Activated CD8-positive, alpha-beta memory T cell treated with anti-CD3 and anti-CD28 coated beads for 24 hours (primary cell): Measurements from ENCODE around the gene APH1A.
"Not testable (repeated sequence)": the region's sequence is repeated elsewhere in the genome, so short reads cannot be mapped to it uniquely, and the experiment has no call there.

Experiments used
- DNase-seq: peaks from one replicate; pipeline ENCODE4 v3.0.0-alpha.2; 2020

APH1A gene

DNA sequence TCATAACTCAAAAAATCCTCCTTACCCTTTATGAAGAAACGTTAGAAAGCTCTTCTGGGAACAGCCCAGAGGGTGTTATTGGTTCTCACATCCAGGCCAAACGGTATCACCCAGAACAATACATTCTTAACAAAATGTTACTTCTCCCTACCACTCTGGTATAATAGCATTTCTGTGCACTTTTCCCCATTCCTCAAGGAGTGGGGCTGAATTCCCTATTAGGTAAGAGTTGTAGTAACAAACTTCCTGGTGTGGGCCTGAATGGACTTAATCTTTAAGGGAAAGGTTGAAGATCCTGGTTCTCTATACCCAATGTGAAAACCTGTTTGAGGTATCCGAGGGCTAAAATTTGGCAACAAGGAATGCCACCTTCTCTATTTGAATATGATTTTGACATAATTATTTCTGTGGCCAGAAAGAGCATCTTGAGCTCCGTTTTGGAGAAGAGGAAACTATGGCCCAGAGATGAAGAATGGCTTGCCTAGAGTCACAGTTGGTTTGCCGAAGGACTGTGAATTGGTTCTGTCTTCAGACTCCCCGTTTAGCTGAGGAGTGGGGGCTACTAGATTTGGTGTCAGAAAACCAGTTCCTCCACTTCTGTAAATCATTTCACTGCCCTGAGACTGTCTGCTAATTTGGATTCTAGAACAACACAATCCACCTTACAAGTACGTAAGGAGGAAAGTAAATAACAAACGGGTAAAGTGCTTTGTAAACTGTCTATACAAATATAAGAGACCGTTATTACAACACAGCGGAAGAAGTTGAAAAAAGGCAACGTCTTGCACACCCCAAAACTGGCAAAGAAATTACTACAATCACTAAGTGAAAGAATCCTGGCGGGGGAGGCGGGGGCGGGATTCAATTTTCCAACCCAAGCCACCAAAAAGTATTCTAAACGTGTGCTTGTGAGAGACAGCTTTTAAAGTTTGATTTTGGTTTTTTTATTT is 35.2 kb downstream of the APH1A start:
- DNase-seq, result peak; percentile 73

DNA sequence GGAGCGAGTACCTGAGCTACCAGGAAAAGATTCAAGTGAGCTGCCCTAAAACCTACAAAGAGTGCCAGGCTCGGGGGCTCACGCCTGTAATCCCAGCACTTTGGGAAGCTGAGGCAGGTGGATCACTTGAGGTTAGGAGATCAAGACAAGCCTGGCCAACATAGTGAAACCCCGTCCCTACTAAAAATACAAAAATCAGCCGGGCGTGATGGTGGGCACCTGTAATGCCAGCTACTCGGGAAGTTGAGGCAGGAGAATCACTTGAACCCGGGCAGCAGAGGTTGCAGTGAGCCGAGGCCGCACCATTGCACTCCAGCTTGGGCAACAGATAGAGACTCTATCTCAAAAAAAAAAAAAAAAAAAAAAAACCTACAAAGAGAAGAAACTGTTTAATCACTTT is 35.9 kb downstream of the APH1A start:
- not testable (repeated sequence) for DNase-seq

DNA sequence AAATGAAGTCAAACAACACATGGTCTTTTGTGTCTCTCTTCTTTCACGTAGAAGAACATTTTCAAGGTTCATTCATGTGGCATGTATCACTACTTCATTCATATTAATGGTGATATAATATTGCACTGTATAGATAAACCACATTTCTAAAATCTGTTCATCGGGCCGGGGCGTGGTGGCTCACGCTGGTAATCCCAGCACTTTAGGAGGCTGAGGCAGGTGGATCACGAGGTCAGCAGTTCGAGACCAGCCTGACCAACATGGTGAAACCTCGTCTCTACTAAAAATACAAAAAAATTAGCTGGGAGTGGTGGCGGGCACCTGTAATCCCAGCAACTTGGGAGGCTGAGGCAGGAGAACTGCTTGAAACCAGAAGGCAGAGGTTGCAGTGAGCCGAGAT is 40.6 kb downstream of the APH1A start:
- DNase-seq, result not testable (repeated sequence)

DNA sequence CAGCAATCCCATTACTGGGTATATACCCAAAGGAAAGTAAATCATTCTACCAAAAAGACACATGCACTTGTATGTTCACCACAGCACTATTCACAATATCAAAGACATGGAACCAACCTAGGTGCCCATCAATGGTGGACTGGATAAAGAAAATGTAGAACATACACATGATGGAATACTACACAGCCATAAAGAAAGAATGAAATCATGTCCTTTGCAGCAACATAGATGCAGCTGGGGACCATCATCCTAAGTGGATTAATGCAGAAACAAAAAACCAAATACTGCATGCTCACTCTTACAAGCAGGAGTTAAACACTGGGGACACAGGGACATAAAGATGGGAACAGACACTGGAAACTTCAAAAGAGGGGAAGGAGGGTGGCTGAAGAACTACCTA is 41.6 kb downstream of the APH1A start:
- no peak for DNase-seq

DNA sequence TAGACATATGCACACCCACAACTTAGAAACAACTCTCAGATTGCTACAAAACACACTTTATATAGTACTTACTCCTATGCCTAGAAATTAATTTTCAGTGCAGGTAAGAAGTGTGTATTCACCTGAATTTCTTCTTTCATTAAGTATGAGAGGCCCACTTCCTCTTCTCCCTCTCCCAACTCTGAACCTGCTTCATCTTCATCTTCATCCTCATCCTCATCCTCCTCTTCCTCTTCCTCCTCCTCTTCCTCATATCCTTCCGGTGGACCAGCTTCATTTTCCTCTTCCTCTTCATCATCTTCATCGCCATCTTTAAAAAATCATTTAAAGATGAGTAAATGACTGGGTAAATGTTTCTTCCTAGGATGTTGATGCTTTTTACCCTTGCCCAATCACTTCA is 42.3 kb downstream of the APH1A start:
- no peak for DNase-seq

DNA sequence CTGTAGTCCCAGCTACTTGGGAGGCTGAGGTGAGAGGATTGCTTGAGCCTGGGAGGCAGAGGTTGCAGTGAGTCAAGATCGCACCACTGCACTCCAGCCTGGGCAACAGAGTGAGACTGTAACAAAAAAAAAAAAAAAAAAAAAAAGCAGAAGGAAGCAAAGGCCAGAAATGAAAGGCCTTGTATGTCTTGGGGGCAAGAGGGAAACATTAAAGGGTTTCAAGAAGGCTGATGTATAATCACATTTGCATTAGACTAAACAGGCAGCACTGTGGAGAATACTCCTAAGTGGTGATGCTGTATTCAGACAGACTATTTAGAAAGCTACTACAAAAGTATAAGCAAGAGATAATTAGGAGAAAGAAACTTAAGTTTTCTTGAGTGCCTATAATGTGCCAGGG is 43.3 kb downstream of the APH1A start:
- DNase-seq, result no peak

DNA sequence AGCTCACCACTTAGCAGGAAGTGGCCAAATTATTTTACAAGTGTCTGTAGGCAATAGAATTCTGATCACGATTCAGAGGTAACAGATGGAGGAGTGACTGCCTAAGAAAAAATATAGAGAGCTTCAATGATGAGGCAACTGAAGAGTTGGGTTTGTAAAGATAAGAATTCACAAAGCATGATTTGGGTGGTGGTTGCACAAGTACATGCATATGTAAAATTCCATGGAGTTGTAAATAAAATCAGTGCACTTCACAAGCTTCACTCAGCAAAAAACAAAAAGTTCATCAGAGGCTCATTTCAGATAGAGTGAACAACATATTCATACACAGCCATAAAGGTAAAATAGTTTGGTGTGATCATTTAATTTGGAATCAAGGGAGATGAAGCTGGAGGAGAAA is 43.8 kb downstream of the APH1A start:
- no peak for DNase-seq

DNA sequence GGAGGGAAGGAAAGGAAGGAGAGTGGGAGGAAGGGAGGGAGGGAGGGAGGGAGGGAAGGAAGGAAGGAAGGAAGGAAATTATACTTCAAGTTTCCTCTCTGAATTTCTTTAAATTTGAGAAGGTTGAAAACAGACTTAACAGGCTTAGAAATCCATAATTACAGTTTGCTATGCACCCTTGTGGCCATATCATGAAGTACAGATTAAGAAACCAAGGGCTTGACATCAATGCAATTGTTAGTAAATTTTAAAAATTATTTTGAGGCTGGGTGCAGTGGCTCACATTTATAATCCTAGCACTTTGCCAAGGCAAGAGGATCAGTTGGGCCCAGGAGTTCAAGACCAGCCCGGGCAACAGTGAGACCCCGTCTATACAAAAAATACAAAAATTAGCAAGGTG is 47.3 kb downstream of the APH1A start:
- no peak for DNase-seq

DNA sequence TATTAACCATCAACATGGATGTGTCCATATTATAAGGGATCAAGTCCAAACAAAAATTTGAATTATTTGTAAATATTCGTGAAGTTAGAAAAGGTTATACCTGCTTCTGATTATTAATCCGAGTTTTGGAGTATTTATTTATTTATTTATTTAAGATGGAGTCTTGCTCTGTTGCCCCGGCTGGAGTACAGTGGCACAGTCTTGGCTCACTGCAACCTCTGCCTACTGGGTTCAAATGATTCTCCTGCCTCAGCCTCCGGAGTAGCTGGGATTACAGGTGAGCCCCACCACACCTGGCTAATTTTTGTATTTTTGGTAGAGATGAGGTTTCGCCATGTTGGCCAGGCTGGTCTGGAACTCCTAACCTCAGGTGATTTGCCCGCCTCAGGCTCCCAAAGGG is 53.0 kb downstream of the APH1A start:
- not testable (repeated sequence) for DNase-seq
